DND-41 (cell line): ENCODE results near the gene CYP17A1.

Experiments used
- ATAC-seq: fragments of 200-7000 bp; cut with Tn5 transposase; 3 replicates; pipeline ENCODE4 v1.9.1; 2021; ENCODE audit warnings: low read depth; ENCODE audit not compliant: insufficient read depth
- DNase-seq: peaks from one replicate; pipeline ENCODE4 v3.0.0-alpha.2; 2020
- H2AFZ ChIP-seq: 2 replicates; pipeline ENCODE4 v1.6.0; 2012; ENCODE audit warnings: low read depth, low read length
- H3K27ac ChIP-seq: 2 replicates; pipeline ENCODE4 v1.5.1; 2012; ENCODE audit warnings: low read length, inconsistent platforms
- H3K27me3 ChIP-seq: fragments of 200-600 bp; sonication (generic); 2 replicates; pipeline ENCODE4 v1.6.0; 2012; ENCODE audit warnings: low read length, mild to moderate bottlenecking, inconsistent platforms; ENCODE audit not compliant: insufficient read depth, poor library complexity
- H3K36me3 ChIP-seq: 2 replicates; pipeline ENCODE4 v1.5.1; 2012; ENCODE audit warnings: low read length, inconsistent platforms; ENCODE audit not compliant: insufficient read depth
- H3K4me1 ChIP-seq: 2 replicates; pipeline ENCODE4 v1.5.1; 2012; ENCODE audit warnings: mild to moderate bottlenecking, low read length; ENCODE audit not compliant: insufficient read depth
- H3K4me2 ChIP-seq: 2 replicates; pipeline ENCODE4 v1.6.0; 2012; ENCODE audit warnings: mild to moderate bottlenecking, moderate library complexity, low read length, inconsistent platforms; ENCODE audit not compliant: insufficient read depth
- H3K4me3 ChIP-seq, 2 experiments: fragments of 200-600 bp in 1 of 2; shearing (Covaris generic) in 1 of 2; 2 replicates each; pipeline ENCODE4 v1.5.1; 2012 to 2016; ENCODE audit warnings: inconsistent platforms in 2 of 2, low read length in 2 of 2, mild to moderate bottlenecking in 2 of 2, low read depth in 1 of 2, moderate library complexity in 1 of 2
- H3K79me2 ChIP-seq: 2 replicates; pipeline ENCODE4 v1.6.0; 2012; ENCODE audit warnings: low read length, inconsistent platforms; ENCODE audit not compliant: insufficient read depth
- H3K9ac ChIP-seq: 2 replicates; pipeline ENCODE4 v1.6.0; 2012; ENCODE audit warnings: low read depth, mild to moderate bottlenecking, inconsistent platforms, low read length, moderate library complexity
- H3K9me3 ChIP-seq: 2 replicates; pipeline ENCODE4 v1.5.1; 2012; ENCODE audit warnings: low read length, moderate library complexity, mild to moderate bottlenecking, inconsistent platforms; ENCODE audit not compliant: insufficient read depth, severe bottlenecking
- H4K20me1 ChIP-seq: 2 replicates; pipeline ENCODE4 v1.6.0; 2012; ENCODE audit warnings: low read length; ENCODE audit not compliant: insufficient read depth
- CTCF ChIP-seq: IDR thresholded peaks from 2 replicates; pipeline ENCODE4 v1.5.1; 2012; ENCODE audit warnings: borderline replicate concordance, low read length, moderate library complexity, mild to moderate bottlenecking; ENCODE audit not compliant: poor library complexity, severe bottlenecking; ENCODE audit errors: extremely low read depth
- EZH2 ChIP-seq: IDR thresholded peaks from 3 replicates; pipeline ENCODE4 v1.6.1; 2012; ENCODE audit warnings: borderline replicate concordance, low read depth, mild to moderate bottlenecking, moderate library complexity, low read length, inconsistent platforms; ENCODE audit not compliant: severe bottlenecking

Gene CYP17A1

GRCh38 chr10:102812231-102812876, 24.9 kb downstream of the CYP17A1 start:
- peak overlapping the region; percentile 35 for H3K4me2 ChIP-seq
- H3K4me1 ChIP-seq = peaks cover 34% of the 10 kb centered on the region
- no peaks in the 10 kb centered on the region for H4K20me1 ChIP-seq
- ATAC-seq (peak; percentile 99), DNase-seq (peak; percentile 87)
- H2AFZ ChIP-seq = peak overlapping the region; percentile 55; the same call in 1 of the 2 replicates
- TF ChIP-seq CTCF (peak; percentile 64), EZH2 (no peak)
- peak overlapping the region; percentile 91 for H3K27ac ChIP-seq
- peak overlapping the region in 1 of 2 experiments; percentile 6; a peak in 1 of 4 replicates for H3K4me3 ChIP-seq
- peak overlapping the region; percentile 50 for H3K9ac ChIP-seq
- H3K27me3 ChIP-seq = no peaks in the 10 kb centered on the region
- H3K36me3 ChIP-seq = peaks cover 51% of the 10 kb centered on the region
- no peaks in the 10 kb centered on the region for H3K79me2 ChIP-seq
- no peaks in the 10 kb centered on the region for H3K9me3 ChIP-seq

GRCh38 chr10:102811346-102811745, 25.9 kb downstream of the CYP17A1 start:
- no peak for TF ChIP-seq EZH2
- no peak for TF ChIP-seq CTCF
- peaks cover 34% of the 10 kb centered on the region for H3K4me1 ChIP-seq
- ATAC-seq = no peak

GRCh38 chr10:102808380-102808779, 28.8 kb downstream of the CYP17A1 start:
- Histone ChIP-seq H3K79me2 (peaks cover 18% of the 10 kb centered on the region), H3K4me1 (peaks cover 34% of the 10 kb centered on the region), H3K27ac (peak overlapping the region; percentile 74), H3K27me3 (no peaks in the 10 kb centered on the region), H4K20me1 (no peaks in the 10 kb centered on the region), H3K4me3 (no peak overlapping the region), H3K36me3 (peaks cover 49% of the 10 kb centered on the region), H3K9me3 (no peaks in the 10 kb centered on the region), H3K9ac (no peak overlapping the region), H2AFZ (no peak overlapping the region), H3K4me2 (no peak overlapping the region)
- TF ChIP-seq CTCF (no peak), EZH2 (no peak)
- no peak for ATAC-seq
- no peak for DNase-seq

More at GRCh38 chr10:102811346-102811745, 25.9 kb downstream of the CYP17A1 start:
- H3K79me2 ChIP-seq = peaks cover 2% of the 10 kb centered on the region; the same call in 1 of the 2 replicates
- H3K9me3 ChIP-seq = no peaks in the 10 kb centered on the region
- DNase-seq = no peak
- H3K4me2 ChIP-seq = no peak overlapping the region
- H3K27ac ChIP-seq = peak overlapping the region; percentile 91
- H3K27me3 ChIP-seq = no peaks in the 10 kb centered on the region
- peak overlapping the region; percentile 50; the same call in 1 of the 2 replicates for H3K9ac ChIP-seq
- peaks cover 51% of the 10 kb centered on the region for H3K36me3 ChIP-seq
- no peaks in the 10 kb centered on the region for H4K20me1 ChIP-seq
- no peak overlapping the region for H2AFZ ChIP-seq
- no peak overlapping the region for H3K4me3 ChIP-seq
